NCI-H526 (cell line): Measurements from ENCODE around the gene LIPF.
"Not testable (repeated sequence)": the region's sequence is repeated elsewhere in the genome, so short reads cannot be mapped to it uniquely, and the experiment has no call there.

Experiments
- DNase-seq, 2 experiments: peaks; one replicate each; lab custom pipeline; 2025; lab: John Stamatoyannopoulos, UW

The LIPF gene, protein sequence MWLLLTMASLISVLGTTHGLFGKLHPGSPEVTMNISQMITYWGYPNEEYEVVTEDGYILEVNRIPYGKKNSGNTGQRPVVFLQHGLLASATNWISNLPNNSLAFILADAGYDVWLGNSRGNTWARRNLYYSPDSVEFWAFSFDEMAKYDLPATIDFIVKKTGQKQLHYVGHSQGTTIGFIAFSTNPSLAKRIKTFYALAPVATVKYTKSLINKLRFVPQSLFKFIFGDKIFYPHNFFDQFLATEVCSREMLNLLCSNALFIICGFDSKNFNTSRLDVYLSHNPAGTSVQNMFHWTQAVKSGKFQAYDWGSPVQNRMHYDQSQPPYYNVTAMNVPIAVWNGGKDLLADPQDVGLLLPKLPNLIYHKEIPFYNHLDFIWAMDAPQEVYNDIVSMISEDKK

GRCh38 chr10:88664142-88664541, at the start of gene LIPF:
Gene LIPF (plus strand): TSS chr10:88664442. CDS start chr10:88667298, 2,856 bp downstream.
- no peak for DNase-seq

DNA sequence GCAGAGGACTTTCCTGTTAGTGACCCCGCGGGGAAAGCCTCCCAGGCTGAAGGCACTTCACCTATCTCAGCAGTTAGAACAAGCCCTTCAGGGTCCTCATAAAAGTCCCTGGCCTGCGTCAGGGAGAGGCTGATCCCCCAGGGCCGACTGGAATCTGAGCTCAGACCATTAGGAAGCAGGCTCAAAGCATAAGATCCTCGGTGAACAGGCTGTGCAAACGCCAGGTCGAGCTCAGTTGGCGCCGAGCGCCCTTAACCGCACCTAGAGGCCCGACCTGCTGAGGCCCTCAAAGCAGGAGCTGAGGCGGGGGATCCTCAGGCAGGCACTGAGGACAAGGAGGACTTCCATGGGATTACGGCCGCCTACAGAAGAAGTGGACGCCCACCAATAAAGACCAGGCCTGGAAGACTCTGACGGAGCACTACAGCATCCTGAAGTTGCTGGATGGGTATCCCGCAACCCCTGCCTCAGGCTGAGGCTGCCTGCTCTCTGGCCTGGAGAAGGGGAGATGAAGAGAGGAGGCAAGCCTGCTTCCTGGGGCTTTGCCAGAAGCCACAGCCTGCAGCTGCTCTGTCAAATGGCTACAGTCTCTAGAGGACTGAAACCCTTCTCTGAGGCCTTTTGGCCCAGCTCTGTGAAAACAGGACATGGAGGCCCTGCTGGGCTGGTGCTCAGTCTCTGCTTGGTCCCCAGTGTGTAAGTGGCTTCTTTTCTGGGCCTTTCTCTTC, 47.8 kb upstream of the LIPF start:
- DNase-seq, result no peak

DNA sequence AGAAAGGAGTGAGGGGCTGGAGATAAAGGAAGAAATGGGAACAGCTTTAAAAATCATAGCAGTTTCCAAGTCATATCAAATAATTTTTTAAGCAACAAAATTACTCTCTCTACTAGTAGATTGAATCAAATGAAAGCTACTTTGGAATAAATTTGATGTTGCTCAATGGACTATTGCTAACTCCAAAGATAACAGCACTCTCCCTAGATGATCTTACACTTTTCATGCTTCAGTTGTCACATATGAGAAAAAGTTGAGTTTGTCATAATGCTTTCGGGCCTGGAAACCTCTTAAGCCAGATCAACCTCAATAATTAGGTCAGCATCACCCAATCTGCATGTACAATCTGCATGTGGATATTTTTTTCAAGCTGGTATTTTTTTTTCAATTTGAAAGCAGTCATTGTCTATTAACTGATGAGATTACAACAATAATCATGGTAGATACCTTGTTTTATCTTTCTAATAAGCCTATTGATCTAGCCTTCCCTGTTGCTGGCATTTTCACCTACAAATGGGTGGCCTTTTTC, 46.4 kb upstream of the LIPF start:
- no peak for DNase-seq

- no peak for DNase-seq
Observed at GRCh38 chr10:88618496-88618895, 45.7 kb upstream of the LIPF start.

DNA sequence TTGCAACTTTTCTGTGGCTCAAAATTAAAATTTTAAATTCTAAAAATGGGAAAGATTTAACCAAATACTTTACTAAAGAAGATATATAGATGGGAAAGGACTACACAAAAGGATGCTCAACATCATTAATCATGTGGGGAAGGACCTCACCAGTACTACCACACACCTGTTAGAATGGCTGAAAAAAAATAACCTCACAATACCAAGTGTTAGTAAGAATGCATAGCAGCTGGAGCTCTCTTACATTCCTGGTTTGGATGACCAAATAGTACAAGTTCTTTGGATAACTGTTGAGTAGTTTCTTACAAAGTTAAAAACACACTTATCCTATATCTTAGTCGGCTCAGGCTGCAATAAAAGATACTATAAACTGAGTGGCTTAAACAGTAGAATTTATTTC, 43.8 kb upstream of the LIPF start:
- DNase-seq, result no peak

GRCh38 chr10:88623835-88624234, 40.4 kb upstream of the LIPF start:
- no peak for DNase-seq

GRCh38 chr10:88624840-88625239, 39.4 kb upstream of the LIPF start:
- no peak for DNase-seq

- DNase-seq, result no peak
Observed at GRCh38 chr10:88640186-88640585, 24.1 kb upstream of the LIPF start.

- no peak for DNase-seq
Observed at GRCh38 chr10:88642209-88642608, 22.0 kb upstream of the LIPF start.

DNA sequence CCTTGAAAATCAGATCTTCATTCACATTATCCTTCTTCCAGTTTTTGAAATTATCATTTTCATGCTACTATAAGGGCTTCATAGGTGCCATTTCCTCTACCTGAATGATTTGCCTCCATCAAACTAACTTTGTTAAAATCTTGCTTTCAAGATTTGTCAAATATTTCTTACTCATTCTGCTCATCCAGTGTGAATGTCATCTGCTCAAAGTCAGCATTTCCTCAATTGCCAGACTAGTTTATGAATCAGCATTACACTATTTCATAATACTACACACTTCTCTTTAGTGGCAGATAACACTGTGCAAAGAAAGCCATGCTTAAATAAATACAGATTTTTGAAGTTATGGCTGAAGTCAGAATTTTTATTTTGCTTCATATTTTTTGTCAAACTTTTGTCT, 21.3 kb upstream of the LIPF start:
- no peak for DNase-seq

DNA sequence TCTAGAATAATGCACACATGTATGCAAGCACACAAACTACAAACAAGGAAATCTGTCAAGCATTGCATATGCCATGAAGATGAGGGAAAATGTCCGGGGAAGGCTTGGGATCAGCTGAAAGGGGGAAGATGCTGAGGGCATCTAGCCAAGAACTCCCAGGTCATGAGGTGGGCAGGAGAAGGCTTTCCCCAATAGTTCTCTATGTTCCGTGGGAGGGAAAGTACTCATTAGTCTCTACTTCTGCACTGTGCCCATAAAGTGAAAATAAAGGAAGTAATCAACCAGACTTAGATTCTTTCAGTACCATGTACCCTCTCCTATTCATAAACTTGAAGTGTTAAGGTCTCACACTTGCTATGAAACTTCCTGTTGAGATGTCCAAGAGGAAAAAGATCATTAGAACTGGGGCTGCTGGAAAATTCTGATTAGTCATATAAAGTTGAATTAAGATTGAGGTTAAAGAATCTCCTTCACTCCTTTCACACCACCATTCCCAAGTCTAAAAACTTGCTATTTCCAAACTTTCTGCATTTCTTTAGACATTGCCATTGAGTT, 17.1 kb upstream of the LIPF start:
- no peak for DNase-seq

DNA sequence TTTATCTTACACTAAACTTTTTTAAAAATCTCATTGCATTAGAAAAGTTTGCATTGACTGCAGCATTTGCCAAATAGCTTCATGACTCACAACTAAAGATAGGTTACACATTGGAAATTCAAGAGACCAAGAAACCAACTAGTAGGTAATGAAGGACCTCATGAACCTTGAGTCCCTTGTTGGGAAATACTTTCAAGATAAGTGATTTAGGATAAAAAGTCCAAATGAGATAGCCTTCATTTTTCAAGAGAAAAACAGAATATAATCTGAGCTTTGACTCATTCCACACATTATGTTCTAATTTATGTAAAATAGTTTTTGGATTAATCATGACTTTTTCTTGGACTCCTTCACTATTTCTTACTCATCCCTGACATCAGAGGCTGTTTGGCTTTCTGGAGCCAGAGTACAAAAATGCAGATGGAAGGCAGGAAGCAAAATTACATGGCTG, 13.1 kb upstream of the LIPF start:
- DNase-seq, result no peak

GRCh38 chr10:88652616-88653015, 11.6 kb upstream of the LIPF start:
- no peak for DNase-seq

GRCh38 chr10:88657901-88658300, 6.3 kb upstream of the LIPF start:
- no peak for DNase-seq

GRCh38 chr10:88659725-88660597, 4.3 kb upstream of the LIPF start:
- no peak for DNase-seq

DNA sequence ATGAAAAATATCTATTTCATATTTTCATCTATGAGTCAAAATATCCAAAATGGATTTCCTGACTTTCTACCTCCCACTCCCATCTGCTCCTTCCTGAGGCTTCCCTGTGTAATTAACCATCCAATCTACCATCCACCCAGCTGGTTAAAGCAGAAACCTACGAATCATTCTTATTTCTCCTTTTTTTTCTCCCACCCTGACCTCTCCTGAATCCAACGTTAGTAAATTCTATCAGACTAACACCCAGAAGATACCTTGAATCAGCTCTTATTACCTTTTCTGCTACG, 3.7 kb upstream of the LIPF start:
- no peak for DNase-seq

DNA sequence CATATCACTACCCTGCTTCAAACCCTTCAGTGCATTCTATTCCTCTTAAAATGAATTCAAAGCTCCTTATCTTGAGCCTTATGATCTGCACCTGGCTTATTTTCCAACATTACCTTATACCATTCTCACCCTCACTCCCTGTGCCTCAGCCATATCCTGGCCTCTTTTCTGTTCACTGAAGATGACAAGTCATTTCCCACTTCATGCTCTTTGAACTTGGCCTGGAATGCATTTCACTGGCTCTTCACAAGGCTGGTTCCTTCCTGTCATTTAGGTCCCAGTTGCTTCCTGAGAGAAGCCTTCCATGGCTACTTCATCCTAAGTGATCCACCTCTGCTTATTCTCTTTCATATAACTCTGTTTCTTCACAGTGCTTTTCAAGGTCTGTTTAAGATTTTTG, 3.2 kb upstream of the LIPF start:
- no peak for DNase-seq

DNA sequence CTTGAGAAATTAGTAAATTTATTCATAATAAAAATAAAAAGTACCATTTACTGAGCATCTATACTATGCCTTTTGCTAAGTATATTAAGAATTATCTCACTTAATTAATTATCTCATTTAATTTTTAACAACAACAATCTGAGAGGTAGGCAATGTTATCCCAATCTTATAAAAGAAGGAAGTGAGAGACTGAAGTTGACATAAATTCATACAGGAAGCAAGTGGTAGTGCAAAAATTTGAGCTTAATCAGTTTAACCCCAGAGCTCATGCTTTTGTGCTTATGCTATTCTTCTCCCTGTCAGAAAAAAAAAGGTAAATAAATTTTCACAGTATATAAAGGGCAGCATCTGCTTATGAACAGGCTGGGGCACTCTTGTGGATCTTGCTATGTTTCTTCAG, 2.7 kb upstream of the LIPF start:
- DNase-seq, result no peak

DNA sequence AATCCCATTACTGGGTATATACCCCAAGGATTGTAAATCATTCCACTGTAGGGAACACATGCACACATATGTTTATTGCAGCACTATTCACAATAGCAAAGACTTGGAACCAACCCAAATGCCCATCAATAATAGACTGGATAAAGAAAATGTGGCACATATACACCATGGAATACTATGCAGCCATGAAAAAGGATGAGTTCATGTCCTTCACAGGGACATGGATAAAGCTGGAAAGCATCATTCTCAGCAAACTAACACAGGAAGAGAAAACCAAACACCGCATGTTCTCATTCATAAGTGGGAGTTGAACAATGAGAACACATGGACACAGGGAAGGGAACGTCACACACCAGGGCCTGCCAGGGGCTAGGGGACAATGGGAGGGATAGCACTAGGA, 1.1 kb upstream of the LIPF start:
- DNase-seq, result not testable (repeated sequence)

GRCh38 chr10:88668465-88668864, 4.2 kb downstream of the LIPF start:
- no peak for DNase-seq

DNA sequence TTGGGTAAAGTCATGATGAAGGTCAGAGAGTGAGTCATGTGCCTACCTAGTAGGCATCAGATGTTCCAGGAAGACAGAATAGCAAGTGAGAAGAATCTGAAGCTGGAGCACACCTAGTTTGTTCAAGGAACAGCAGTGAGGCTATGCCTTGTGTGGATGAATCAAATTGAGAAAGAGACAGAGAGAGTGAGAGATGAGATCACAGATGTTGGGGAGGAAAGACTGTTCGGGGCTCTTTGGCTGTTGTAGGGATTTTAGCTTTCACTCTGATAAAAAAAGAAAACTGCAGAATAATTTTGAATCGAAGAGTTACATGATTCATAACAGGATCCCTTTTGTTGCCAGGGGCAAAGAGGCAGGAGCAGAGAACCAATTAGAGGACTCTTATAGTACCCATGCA, 6.3 kb downstream of the LIPF start:
- DNase-seq, result no peak

DNA sequence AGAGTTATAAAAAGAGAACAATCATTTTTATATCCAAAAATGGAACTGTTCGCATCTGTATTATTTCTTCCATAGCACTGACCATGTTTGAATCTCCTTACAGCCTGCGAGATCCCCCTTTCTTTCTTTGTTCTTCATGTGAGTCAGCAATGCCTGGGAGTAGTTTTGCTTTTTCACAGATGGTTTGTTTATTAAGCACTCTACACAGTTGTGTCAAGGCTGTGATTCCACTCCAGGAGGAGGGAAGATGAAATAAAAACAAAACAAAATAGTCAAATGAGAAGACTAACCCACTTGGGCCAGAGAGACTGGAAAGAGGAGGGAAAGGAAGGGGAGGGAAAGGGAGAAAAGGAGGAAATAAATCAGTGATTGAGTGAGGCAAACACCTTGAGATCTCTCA, 7.8 kb downstream of the LIPF start:
- DNase-seq, result no peak
